ENCODE results near the gene KLF15. TPM values are rescaled to one million over a fixed set of nuclear protein-coding genes. Genes with fewer than 3 reads are reported as not detected.
A peak's percentile ranks its signal among the peaks of the same experiment; 100 is the strongest.

KLF15 gene
- total RNA-seq (2021; fragmentation: NEBNext Ultra II Directional; extraction: Animal tissue kit (Norgen Biotek cat#: 25700)), result 1 to 10 TPM in 2 of 6 experiments, under 1 TPM in 4; 0.63 to 1.2 (median 0.81) TPM
- long read RNA-seq, result 0 reads

- peaks cover 16% of the 10 kb centered on the region for H3K4me1 Mint-ChIP-seq (ENCODE audit: low read depth)
- DNase-seq, result peak; percentile 68
- no peaks in the 10 kb centered on the region for H3K9me3 Mint-ChIP-seq
- H3K27me3 Mint-ChIP-seq (ENCODE audit: insufficient read depth), result peaks cover 33% of the 10 kb centered on the region
- peak within 1 kb of the TSS; percentile 51; the same call in 1 of the 2 replicates for H3K27ac Mint-ChIP-seq
- H3K36me3 Mint-ChIP-seq (ENCODE audit: low read depth), result no peaks in the 10 kb centered on the region
- H3K4me3 Mint-ChIP-seq, result peak within 1 kb of the TSS; percentile 85
- TF ChIP-seq CTCF (IDR thresholded peaks at IDR 0.05), result no peak
Measured at GRCh38 chr3:126357295-126358037, at the start of gene KLF15. Gene KLF15 (minus strand): TSS chr3:126357408. CDS start chr3:126352922, 4,486 bp downstream.

GRCh38 chr3:126406389-126407296 lies 49.4 kb upstream of the KLF15 start:
- Mint-ChIP-seq H3K27me3 (ENCODE audit: insufficient read depth) (peaks cover 65% of the 10 kb centered on the region), H3K27ac (no peak overlapping the region), H3K9me3 (no peaks in the 10 kb centered on the region), H3K4me3 (no peak overlapping the region), H3K4me1 (ENCODE audit: low read depth) (no peaks in the 10 kb centered on the region), H3K36me3 (ENCODE audit: low read depth) (no peaks in the 10 kb centered on the region)
- TF ChIP-seq CTCF (IDR thresholded peaks at IDR 0.05), result no peak
- no peak for DNase-seq

GRCh38 chr3:126402666-126403302 lies 45.6 kb upstream of the KLF15 start:
- Mint-ChIP-seq H3K9me3 (no peaks in the 10 kb centered on the region), H3K27me3 (ENCODE audit: insufficient read depth) (peaks cover 55% of the 10 kb centered on the region), H3K4me3 (no peak overlapping the region), H3K4me1 (ENCODE audit: low read depth) (no peaks in the 10 kb centered on the region), H3K36me3 (ENCODE audit: low read depth) (no peaks in the 10 kb centered on the region), H3K27ac (no peak overlapping the region)
- TF ChIP-seq CTCF (IDR thresholded peaks at IDR 0.05), result no peak
- no peak for DNase-seq

GRCh38 chr3:126402178-126402577 lies 45.0 kb upstream of the KLF15 start:
- no peaks in the 10 kb centered on the region for H3K9me3 Mint-ChIP-seq
- TF ChIP-seq CTCF (IDR thresholded peaks at IDR 0.05), result no peak
- no peak overlapping the region for H3K4me3 Mint-ChIP-seq
- H3K4me1 Mint-ChIP-seq (ENCODE audit: low read depth), result no peaks in the 10 kb centered on the region
- H3K27ac Mint-ChIP-seq, result no peak overlapping the region
- no peaks in the 10 kb centered on the region for H3K36me3 Mint-ChIP-seq (ENCODE audit: low read depth)
- H3K27me3 Mint-ChIP-seq (ENCODE audit: insufficient read depth), result peaks cover 50% of the 10 kb centered on the region
- no peak for DNase-seq

- H3K27ac Mint-ChIP-seq, result no peak overlapping the region
- H3K36me3 Mint-ChIP-seq (ENCODE audit: low read depth), result no peaks in the 10 kb centered on the region
- no peaks in the 10 kb centered on the region for H3K9me3 Mint-ChIP-seq
- DNase-seq, result no peak
- no peak overlapping the region for H3K4me3 Mint-ChIP-seq
- H3K27me3 Mint-ChIP-seq (ENCODE audit: insufficient read depth), result peaks cover 51% of the 10 kb centered on the region
- TF ChIP-seq CTCF (IDR thresholded peaks at IDR 0.05), result no peak
- no peaks in the 10 kb centered on the region for H3K4me1 Mint-ChIP-seq (ENCODE audit: low read depth)
Measured at GRCh38 chr3:126401611-126402160, 44.5 kb upstream of the KLF15 start.
